Stimulated activated naive B cell treated with anti-CD40 and anti-IgM and Interleukin-4, amounts not matched to agents 10 μg/mL and 1 μg/mL and 100 μg/mL, for 72 hours (primary cell): ENCODE results near the gene GRK4.
A peak's percentile ranks its signal among the peaks of the same experiment; 100 is the strongest.
"Not testable (repeated sequence)": the region's sequence is repeated elsewhere in the genome, so short reads cannot be mapped to it uniquely, and the experiment has no call there.

Experiments
- ATAC-seq, 2 donors: fragments of 150-1000 bp; cut with Tn5 transposase; replicated peaks; 2 replicates each; pipeline ENCODE4 v1.10.0; 2021; ENCODE audit warnings: moderate library complexity in 1 of 2
- DNase-seq: peaks from one replicate; pipeline ENCODE4 v3.0.0; 2021
- H3K27ac Mint-ChIP-seq: one replicate; pipeline ENCODE4 v1.8.0; 2022; ENCODE audit warnings: mild to moderate bottlenecking, mixed read lengths
- H3K27me3 Mint-ChIP-seq, 2 donors: one replicate each; pipeline ENCODE4 v1.8.0; 2022; ENCODE audit warnings: mixed read lengths in 2 of 2
- H3K36me3 Mint-ChIP-seq, 2 donors: one replicate each; pipeline ENCODE4 v1.8.0; 2022; ENCODE audit warnings: mixed read lengths in 2 of 2, mild to moderate bottlenecking in 1 of 2
- H3K4me1 Mint-ChIP-seq, 2 donors: one replicate each; pipeline ENCODE4 v1.8.0; 2022; ENCODE audit warnings: mixed read lengths in 2 of 2, mild to moderate bottlenecking in 1 of 2
- H3K4me3 Mint-ChIP-seq, 2 donors: one replicate each; pipeline ENCODE4 v1.8.0; 2022; ENCODE audit warnings: mild to moderate bottlenecking in 2 of 2, mixed read lengths in 2 of 2, moderate library complexity in 1 of 2
- H3K9me3 Mint-ChIP-seq, 2 donors: one replicate each; pipeline ENCODE4 v1.8.0; 2022; ENCODE audit warnings: mixed read lengths in 2 of 2, mild to moderate bottlenecking in 1 of 2

The GRK4 gene

DNA sequence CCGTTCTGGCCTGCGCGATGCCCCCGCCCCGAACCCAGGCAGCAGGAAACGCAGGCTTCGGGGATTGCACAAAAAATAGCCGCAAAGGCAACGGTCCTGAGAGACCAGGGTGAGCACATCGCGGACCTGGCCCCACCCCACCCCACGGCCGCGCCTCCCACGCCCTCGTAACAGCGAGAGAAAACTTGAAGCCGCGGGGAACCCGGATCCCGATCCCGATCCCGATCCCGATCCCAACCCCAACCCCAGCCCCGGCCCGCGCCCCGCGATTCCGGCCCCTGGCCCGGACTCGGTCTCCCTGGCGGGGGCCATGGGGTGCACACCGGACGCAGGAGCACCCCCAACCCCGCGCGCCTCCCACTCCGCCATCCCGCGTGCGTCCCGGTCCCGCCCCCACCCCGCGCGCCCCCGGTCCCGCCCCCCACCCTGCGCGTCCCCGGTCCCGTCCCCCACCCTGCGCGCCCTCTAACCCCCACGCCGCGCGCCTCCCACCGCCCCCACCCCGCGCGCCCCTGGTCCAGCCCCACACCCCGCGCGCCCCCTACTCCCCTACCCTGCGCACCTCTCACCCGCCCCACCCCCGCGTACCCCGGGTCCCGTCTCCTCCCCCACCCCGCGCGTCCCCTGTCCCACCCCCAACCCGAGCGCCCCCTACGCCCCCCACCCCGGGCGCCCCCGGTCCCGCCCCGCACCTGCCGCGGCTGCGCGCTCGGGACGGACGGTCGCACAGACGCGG, 29.1 kb upstream of the GRK4 start:
- H3K36me3 Mint-ChIP-seq: peaks cover 44 to 64% of the 10 kb centered on the region in 2 donors
- peak overlapping the region; percentile 92 to 94 for H3K4me3 Mint-ChIP-seq
- peak overlapping the region; percentile 97 for H3K27ac Mint-ChIP-seq
- H3K9me3 Mint-ChIP-seq: no peaks in the 10 kb centered on the region
- H3K27me3 Mint-ChIP-seq: no peaks in the 10 kb centered on the region
- H3K4me1 Mint-ChIP-seq: peaks cover 42 to 70% of the 10 kb centered on the region in 2 donors
- peak; percentile 54 for DNase-seq
- peak; percentile 7 to 10 for ATAC-seq

- DNase-seq: peak; percentile 91
- Mint-ChIP-seq H3K9me3 (no peaks in the 10 kb centered on the region), H3K4me3 (peak overlapping the region; percentile 89 to 92), H3K4me1 (peaks cover 43 to 74% of the 10 kb centered on the region in 2 donors), H3K36me3 (peaks cover 52 to 64% of the 10 kb centered on the region in 2 donors), H3K27ac (peak overlapping the region; percentile 96), H3K27me3 (no peaks in the 10 kb centered on the region)
- ATAC-seq: peak; percentile 57 to 75
Observed at GRCh38 chr4:2934813-2935761, 28.3 kb upstream of the GRK4 start.

GRCh38 chr4:2935762-2936743, 27.3 kb upstream of the GRK4 start:
- ATAC-seq: peak; percentile 17 to 42
- H3K4me1 Mint-ChIP-seq: peaks cover 41 to 66% of the 10 kb centered on the region in 2 donors
- H3K4me3 Mint-ChIP-seq: peak overlapping the region; percentile 89 to 92
- peak; percentile 66 for DNase-seq
- no peaks in the 10 kb centered on the region for H3K27me3 Mint-ChIP-seq
- H3K27ac Mint-ChIP-seq: peak overlapping the region; percentile 96
- H3K36me3 Mint-ChIP-seq: peaks cover 55 to 67% of the 10 kb centered on the region in 2 donors
- H3K9me3 Mint-ChIP-seq: no peaks in the 10 kb centered on the region

GRCh38 chr4:2936773-2937145, 26.6 kb upstream of the GRK4 start:
- DNase-seq (no peak), ATAC-seq (peak in 1 of 2 donors; percentile 18)
- peaks cover 51 to 67% of the 10 kb centered on the region in 2 donors for H3K36me3 Mint-ChIP-seq
- H3K9me3 Mint-ChIP-seq: no peaks in the 10 kb centered on the region
- H3K27me3 Mint-ChIP-seq: no peaks in the 10 kb centered on the region
- H3K27ac Mint-ChIP-seq: peak overlapping the region; percentile 96
- H3K4me1 Mint-ChIP-seq: peaks cover 34 to 59% of the 10 kb centered on the region in 2 donors
- peak overlapping the region; percentile 20 to 89 for H3K4me3 Mint-ChIP-seq

- Mint-ChIP-seq H3K4me1 (peaks cover 29 to 54% of the 10 kb centered on the region in 2 donors), H3K9me3 (no peaks in the 10 kb centered on the region), H3K27ac (peak overlapping the region; percentile 96), H3K27me3 (no peaks in the 10 kb centered on the region), H3K4me3 (peak overlapping the region; percentile 20 to 89), H3K36me3 (peaks cover 47 to 65% of the 10 kb centered on the region in 2 donors)
- DNase-seq (no peak), ATAC-seq (no peak)
Observed at GRCh38 chr4:2937146-2937857, 26.1 kb upstream of the GRK4 start.

DNA sequence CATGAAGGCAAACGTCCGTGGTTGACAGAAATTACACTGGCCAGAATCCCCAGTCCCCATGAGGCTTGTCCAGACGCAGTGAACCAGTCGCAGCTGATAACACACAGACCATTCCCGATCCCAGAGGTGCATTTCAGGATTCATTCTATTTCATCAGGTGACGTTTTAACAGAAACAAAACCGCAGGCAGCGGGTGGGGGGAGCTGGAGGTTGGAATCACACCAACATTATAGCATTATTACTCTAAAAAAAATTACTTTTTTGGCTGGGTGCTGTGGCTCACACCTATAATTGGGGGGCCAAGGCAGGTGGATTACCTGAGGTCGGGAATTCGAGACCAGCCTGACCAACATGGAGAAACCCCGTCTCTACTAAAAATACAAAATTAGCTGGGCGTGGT, 25.4 kb upstream of the GRK4 start:
- H3K9me3 Mint-ChIP-seq: no peaks in the 10 kb centered on the region
- ATAC-seq (no peak), DNase-seq (no peak)
- H3K4me1 Mint-ChIP-seq: peaks cover 31 to 53% of the 10 kb centered on the region in 2 donors
- H3K27ac Mint-ChIP-seq: no peak overlapping the region
- H3K27me3 Mint-ChIP-seq: no peaks in the 10 kb centered on the region
- peaks cover 52 to 69% of the 10 kb centered on the region in 2 donors for H3K36me3 Mint-ChIP-seq
- H3K4me3 Mint-ChIP-seq: peak overlapping the region in 1 of 2 donors; percentile 89

DNA sequence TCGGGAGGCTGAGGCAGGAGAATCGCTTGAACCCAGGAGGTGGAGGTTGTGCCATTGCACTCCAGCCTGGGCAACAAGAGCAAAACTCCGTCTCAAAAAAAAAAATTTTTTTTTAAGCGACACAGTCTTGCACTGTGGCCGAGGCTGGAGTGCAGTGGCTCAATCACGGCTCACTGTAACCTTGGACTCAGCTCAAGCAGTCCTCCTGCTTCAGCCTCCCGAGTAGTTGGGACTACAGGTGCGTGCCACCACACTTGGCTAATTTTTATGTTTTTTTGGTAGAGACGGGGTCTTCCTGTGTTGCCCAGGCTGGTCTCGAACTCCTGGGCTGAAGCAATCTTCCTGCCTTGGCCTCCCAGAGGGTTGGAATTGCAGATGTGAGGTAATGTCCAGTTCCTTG, 25.0 kb upstream of the GRK4 start:
- peaks cover 28 to 52% of the 10 kb centered on the region in 2 donors for H3K4me1 Mint-ChIP-seq
- not testable (repeated sequence) for H3K27ac Mint-ChIP-seq, H3K4me3 Mint-ChIP-seq, H3K9me3 Mint-ChIP-seq, DNase-seq, H3K27me3 Mint-ChIP-seq, ATAC-seq
- peaks cover 51 to 68% of the 10 kb centered on the region in 2 donors for H3K36me3 Mint-ChIP-seq

DNA sequence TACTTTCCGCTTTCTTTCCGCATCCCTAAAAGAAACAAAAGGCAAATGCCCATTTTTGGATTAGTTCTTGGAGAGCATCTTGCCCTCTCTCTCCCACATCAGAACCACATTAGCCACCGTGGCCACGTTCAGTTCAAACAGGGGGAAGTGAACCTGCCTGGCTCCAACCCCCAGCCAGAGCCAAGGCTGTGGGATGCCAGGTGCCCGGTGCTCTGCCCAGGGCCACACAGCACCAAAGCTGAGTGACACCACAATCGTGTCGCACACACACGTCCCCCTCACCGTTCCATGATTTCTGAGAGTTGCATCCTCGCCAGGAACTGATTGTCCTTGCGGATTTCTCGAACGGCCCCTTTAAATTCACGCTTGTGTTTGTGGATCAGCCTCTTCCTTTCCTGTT, 24.5 kb upstream of the GRK4 start:
- Mint-ChIP-seq H3K27me3 (no peaks in the 10 kb centered on the region), H3K9me3 (no peaks in the 10 kb centered on the region), H3K4me1 (peaks cover 28 to 50% of the 10 kb centered on the region in 2 donors), H3K27ac (peak overlapping the region; percentile 65), H3K4me3 (peak overlapping the region in 1 of 2 donors; percentile 17), H3K36me3 (peaks cover 53 to 71% of the 10 kb centered on the region in 2 donors)
- DNase-seq (no peak), ATAC-seq (no peak)

- Mint-ChIP-seq H3K4me3 (peak overlapping the region in 1 of 2 donors; percentile 17), H3K27me3 (no peaks in the 10 kb centered on the region), H3K9me3 (no peaks in the 10 kb centered on the region), H3K36me3 (peaks cover 56 to 75% of the 10 kb centered on the region in 2 donors), H3K4me1 (peaks cover 28 to 50% of the 10 kb centered on the region in 2 donors), H3K27ac (peak overlapping the region; percentile 67)
- ATAC-seq (no peak), DNase-seq (no peak)
Observed at GRCh38 chr4:2939383-2940243, 23.8 kb upstream of the GRK4 start.

DNA sequence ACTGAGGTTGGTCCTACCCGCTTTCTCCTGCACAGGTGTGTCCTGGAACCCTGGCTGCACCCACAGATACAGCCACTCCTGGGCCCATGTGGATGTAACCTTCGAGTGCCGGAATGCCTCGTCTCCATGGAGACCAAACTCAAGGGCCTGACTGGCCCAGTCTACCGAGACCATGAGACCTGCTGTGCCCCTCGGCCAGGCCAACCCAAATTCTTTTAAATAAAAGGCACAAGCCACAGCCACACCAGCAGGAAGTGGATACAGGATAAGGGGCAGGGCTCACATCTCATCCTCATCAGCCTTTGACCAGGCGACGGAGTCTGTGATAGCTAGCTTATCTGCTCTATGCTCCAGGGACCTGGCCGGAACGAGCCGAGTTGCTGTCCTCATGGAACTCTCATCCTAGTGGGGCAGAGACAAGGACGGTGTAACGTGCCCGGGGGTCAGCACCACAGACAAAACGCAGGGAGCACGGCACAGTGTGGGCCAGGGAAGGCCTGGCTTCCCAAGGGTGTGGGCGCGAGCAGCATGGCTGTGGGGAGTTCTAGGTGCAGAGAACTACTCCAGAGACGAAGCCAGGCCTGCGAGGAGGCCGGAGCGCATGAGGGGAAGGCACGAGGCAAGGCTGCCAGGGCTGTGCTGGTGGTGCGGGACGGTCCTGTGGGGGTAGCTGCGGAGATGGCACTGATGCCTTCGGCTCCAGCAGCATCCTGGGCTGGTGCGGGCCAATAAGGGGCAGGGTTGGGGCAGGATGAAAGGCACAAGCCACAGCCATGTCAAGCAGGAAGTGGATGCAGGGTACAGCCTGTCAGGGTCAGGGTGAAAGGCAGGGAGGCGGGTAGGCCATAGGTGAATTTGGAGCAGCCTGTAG, 22.9 kb upstream of the GRK4 start:
- Mint-ChIP-seq H3K4me3 (no peak overlapping the region), H3K9me3 (no peaks in the 10 kb centered on the region)

DNA sequence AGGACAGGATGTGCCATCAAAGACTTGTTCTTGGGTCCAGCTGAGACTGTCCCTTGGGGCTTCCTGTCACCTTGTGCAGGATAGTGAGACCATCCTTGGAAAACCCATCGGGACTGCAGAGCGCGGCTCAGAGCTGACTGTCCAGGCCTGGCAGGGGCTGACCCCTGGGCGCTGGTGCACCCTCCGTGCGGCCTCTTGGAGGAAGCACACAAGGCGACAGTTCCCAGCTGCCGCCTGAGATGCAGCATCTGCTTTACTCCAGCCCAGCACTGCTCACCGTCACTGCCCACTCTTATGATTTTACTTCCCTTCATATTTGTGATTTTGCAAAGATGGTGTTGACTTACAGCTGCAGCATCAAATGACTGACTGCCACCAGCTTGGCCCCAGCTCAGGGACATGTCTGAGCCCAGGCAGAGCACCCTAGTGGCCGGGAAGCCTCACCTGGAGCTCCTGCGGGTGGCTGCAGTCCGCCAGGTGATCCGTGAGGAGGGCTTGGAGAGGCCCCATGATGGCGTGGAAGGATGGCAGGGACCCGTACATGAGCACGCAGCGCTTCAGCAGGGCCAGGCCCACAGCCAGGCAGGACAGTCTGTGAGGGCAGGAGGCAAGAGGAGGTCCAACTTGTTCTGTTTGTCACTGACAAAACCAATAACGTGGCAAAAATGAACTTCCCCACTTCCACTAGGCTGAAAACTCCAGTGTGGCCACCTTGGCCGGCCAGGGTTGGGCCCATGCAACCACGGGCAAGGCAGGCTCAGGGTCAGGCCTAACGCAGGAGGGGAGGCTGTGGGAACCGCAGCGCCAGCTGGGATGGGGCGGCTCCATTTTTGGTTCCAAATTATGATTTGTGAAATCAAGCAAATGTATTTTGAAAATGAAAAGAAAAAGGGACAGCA, 22.0 kb upstream of the GRK4 start:
- DNase-seq (no peak), ATAC-seq (no peak)
- Mint-ChIP-seq H3K4me3 (no peak overlapping the region), H3K36me3 (peaks cover 63 to 80% of the 10 kb centered on the region in 2 donors), H3K27me3 (no peaks in the 10 kb centered on the region), H3K27ac (peak overlapping the region; percentile 82), H3K9me3 (no peaks in the 10 kb centered on the region), H3K4me1 (peaks cover 28 to 39% of the 10 kb centered on the region in 2 donors)

More for the DNA sequence above, 22.9 kb upstream of the GRK4 start:
- ATAC-seq: no peak
- no peaks in the 10 kb centered on the region for H3K27me3 Mint-ChIP-seq
- peaks cover 61 to 79% of the 10 kb centered on the region in 2 donors for H3K36me3 Mint-ChIP-seq
- no peak for DNase-seq
- peak overlapping the region; percentile 82 for H3K27ac Mint-ChIP-seq
- peaks cover 28 to 47% of the 10 kb centered on the region in 2 donors for H3K4me1 Mint-ChIP-seq
